HEK293 (cell line): ENCODE measurements around the gene NPFF.

Experiments used
- CTCF ChIA-PET: fragments of 350-600 bp; formaldehyde crosslinking; extraction: SDS; loops from one replicate; lab custom pipeline; 2021; ENCODE audit warnings: antibody characterized with exemption; lab: Yijun Ruan, JAX
- POLR2A ChIA-PET: fragments of 300-600 bp; formaldehyde crosslinking; extraction: SDS; loops from one replicate; lab custom pipeline; 2020; ENCODE audit warnings: antibody characterized with exemption, inconsistent platforms; lab: Yijun Ruan, JAX
- H3K27ac ChIP-seq: fragments of 200-500 bp; sonication (Bioruptor generic); 2 replicates; pipeline ENCODE4 v1.5.1; 2014; ENCODE audit warnings: low read depth, low read length, control low read depth, inconsistent platforms; ENCODE audit errors: extremely low read depth
- H3K36me3 ChIP-seq, 2 experiments: fragments of 200-500 bp in 1 of 2; sonication (Bioruptor generic) in 1 of 2; 1 replicate in 1 of 2; 2 replicates in 1 of 2; pipeline ENCODE4 v1.5.1; 2014 to 2017; ENCODE audit warnings: inconsistent platforms in 2 of 2, low read length in 2 of 2; ENCODE audit not compliant: control insufficient read depth in 2 of 2, insufficient read depth in 1 of 2
- H3K4me1 ChIP-seq: fragments of 200-500 bp; sonication (Bioruptor generic); 2 replicates; pipeline ENCODE4 v1.5.1; 2014; ENCODE audit warnings: mild to moderate bottlenecking, low read length, inconsistent platforms; ENCODE audit not compliant: control insufficient read depth, insufficient read depth
- H3K4me3 ChIP-seq: 2 replicates; pipeline ENCODE4 v1.5.1; 2011; ENCODE audit warnings: low read depth, mild to moderate bottlenecking, control low read depth, low read length, moderate library complexity
- H3K9me3 ChIP-seq: fragments of 200-500 bp; sonication (Bioruptor generic); 2 replicates; pipeline ENCODE4 v1.5.1; 2014; ENCODE audit warnings: low read depth, low read length, inconsistent platforms; ENCODE audit not compliant: control insufficient read depth, insufficient read depth
- ATF2 ChIP-seq: fragments of 450-650 bp; formaldehyde crosslinking; IDR thresholded peaks from 2 replicates; pipeline ENCODE4 v1.5.1; 2016; ENCODE audit warnings: missing biosample characterization, missing genetic modification characterization, low read depth
- BCL6B ChIP-seq: fragments of 450-650 bp; formaldehyde crosslinking; IDR thresholded peaks from 2 replicates; pipeline ENCODE4 v1.5.1; 2017; ENCODE audit warnings: missing biosample characterization, missing genetic modification characterization
- HOXA7 ChIP-seq: sonication (generic); formaldehyde crosslinking; IDR thresholded peaks from 2 replicates; pipeline ENCODE4 v1.8.1; 2022; ENCODE audit warnings: missing genetic modification reagents, borderline replicate concordance
- HOXD13 ChIP-seq: sonication (generic); formaldehyde crosslinking; IDR thresholded peaks from 2 replicates; pipeline ENCODE4 v1.8.0; 2022; ENCODE audit warnings: missing genetic modification reagents, borderline replicate concordance
- IKZF3 ChIP-seq: fragments of 450-650 bp; IDR thresholded peaks from 2 replicates; pipeline ENCODE4 v1.5.0; 2018; ENCODE audit warnings: missing biosample characterization, mild to moderate bottlenecking, missing genetic modification characterization, moderate library complexity
- SP3 ChIP-seq: fragments of 450-650 bp; formaldehyde crosslinking; IDR thresholded peaks from 2 replicates; pipeline ENCODE4 v1.5.1; 2016; ENCODE audit warnings: missing biosample characterization, missing genetic modification characterization
- ZFHX2 ChIP-seq: fragments of 450-650 bp; formaldehyde crosslinking; conservative IDR thresholded peaks from 2 replicates; pipeline ENCODE4 v1.5.1; 2016; ENCODE audit warnings: missing biosample characterization, missing genetic modification characterization
- ZNF112 ChIP-seq: fragments of 450-650 bp; formaldehyde crosslinking; IDR thresholded peaks from 2 replicates; pipeline ENCODE4 v1.5.0; 2017; ENCODE audit warnings: missing biosample characterization, missing genetic modification characterization
- ZNF138 ChIP-seq: fragments of 450-650 bp; formaldehyde crosslinking; IDR thresholded peaks from 2 replicates; pipeline ENCODE4 v1.5.1; 2016; ENCODE audit warnings: missing biosample characterization, missing genetic modification characterization, borderline replicate concordance
- ZNF280D ChIP-seq: fragments of 450-650 bp; formaldehyde crosslinking; IDR thresholded peaks from 2 replicates; pipeline ENCODE4 v1.5.1; 2016; ENCODE audit warnings: missing biosample characterization, missing genetic modification characterization
- ZNF433 ChIP-seq: fragments of 450-650 bp; formaldehyde crosslinking; IDR thresholded peaks from 2 replicates; pipeline ENCODE4 v1.5.1; 2016; ENCODE audit warnings: missing biosample characterization, missing genetic modification characterization, low read depth
- ZNF473 ChIP-seq: fragments of 450-650 bp; formaldehyde crosslinking; IDR thresholded peaks from 2 replicates; pipeline ENCODE4 v1.5.1; 2017; ENCODE audit warnings: missing biosample characterization, missing genetic modification characterization
- ZNF544 ChIP-seq: fragments of 450-650 bp; formaldehyde crosslinking; IDR thresholded peaks from 2 replicates; pipeline ENCODE4 v1.5.0; 2017; ENCODE audit warnings: missing biosample characterization, missing genetic modification characterization
- ZNF548 ChIP-seq: fragments of 450-650 bp; formaldehyde crosslinking; IDR thresholded peaks from 2 replicates; pipeline ENCODE4 v1.5.1; 2016; ENCODE audit warnings: missing biosample characterization, missing genetic modification characterization
- ZNF560 ChIP-seq: fragments of 450-650 bp; formaldehyde crosslinking; IDR thresholded peaks from 2 replicates; pipeline ENCODE4 v1.5.1; 2017; ENCODE audit warnings: missing biosample characterization, missing genetic modification characterization, borderline replicate concordance
- ZNF596 ChIP-seq: fragments of 450-650 bp; IDR thresholded peaks from 2 replicates; pipeline ENCODE4 v1.5.0; 2018; ENCODE audit warnings: missing biosample characterization, mild to moderate bottlenecking, missing genetic modification characterization, moderate library complexity
- ZNF639 ChIP-seq: fragments of 450-650 bp; formaldehyde crosslinking; IDR thresholded peaks from 2 replicates; pipeline ENCODE4 v1.5.1; 2016; ENCODE audit warnings: missing biosample characterization, missing genetic modification characterization
- ZNF658 ChIP-seq: fragments of 450-650 bp; formaldehyde crosslinking; IDR thresholded peaks from 2 replicates; pipeline ENCODE4; 2016; ENCODE audit warnings: missing biosample characterization, missing genetic modification characterization
- ZNF791 ChIP-seq: fragments of 450-650 bp; formaldehyde crosslinking; IDR thresholded peaks from 2 replicates; pipeline ENCODE4 v1.5.1; 2016; ENCODE audit warnings: missing biosample characterization, missing genetic modification characterization

NPFF gene

GRCh38 chr12:53505086-53505485, 2.2 kb downstream of the NPFF start (continued):
- TF ChIP-seq ZNF138 (tag by site-specific recombination) (no peak), ZNF596 (tag by site-specific recombination) (no peak), ZNF548 (tag by site-specific recombination) (no peak)

- POLR2A ChIA-PET, result no interaction called here
- H3K27ac ChIP-seq, result no peak overlapping the region
- H3K9me3 ChIP-seq, result no peaks in the 10 kb centered on the region
- H3K4me1 ChIP-seq, result peaks cover 10% of the 10 kb centered on the region
- CTCF ChIA-PET, result interaction anchor here (0.6 to 2.0 kb wide), 7 partner anchors 22 to 183 kb away, joined by 3 to 8 read pairs (median 4); partner anchors contain the start of gene AAAS
- H3K4me3 ChIP-seq, result no peak overlapping the region
- peaks cover 0 to 47% of the 10 kb centered on the region in 2 experiments; a peak in 1 of 3 replicates for H3K36me3 ChIP-seq
- TF ChIP-seq ZNF548 (tag by site-specific recombination) (no peak), ZFHX2 (tag by site-specific recombination) (peak; percentile 44)
These were observed 3.0 kb downstream of the NPFF start for GRCh38 chr12:53504004-53504920.

GRCh38 chr12:53502983-53503728, 4.1 kb downstream of the NPFF start:
- peaks cover 0 to 47% of the 10 kb centered on the region in 2 experiments; a peak in 1 of 3 replicates for H3K36me3 ChIP-seq
- POLR2A ChIA-PET, result interaction anchor here (0.7 to 1.1 kb wide), 2 partner anchors 31 to 182 kb away, joined by 3 to 5 read pairs; partner anchors contain the start of gene AAAS

GRCh38 chr12:53502331-53502730, 5.0 kb downstream of the NPFF start:
- CTCF ChIA-PET, result no interaction called here
- Histone ChIP-seq H3K4me1 (peaks cover 10% of the 10 kb centered on the region), H3K27ac (peak overlapping the region; percentile 94), H3K9me3 (no peaks in the 10 kb centered on the region), H3K4me3 (no peak overlapping the region), H3K36me3 (peaks cover 0 to 46% of the 10 kb centered on the region in 2 experiments; a peak in 1 of 3 replicates)
- POLR2A ChIA-PET, result interaction anchor here (0.7 to 1.1 kb wide), 2 partner anchors 30 to 181 kb away, joined by 3 to 5 read pairs; partner anchors contain the start of gene AAAS
- TF ChIP-seq ZNF560 (tag by site-specific recombination) (no peak), ATF2 (no peak), ZNF280D (tag by site-specific recombination) (no peak), HOXD13 (no peak), ZNF112 (tag by site-specific recombination) (no peak), HOXA7 (CRISPR knock-in tag) (no peak), SP3 (tag by site-specific recombination) (no peak)

More at GRCh38 chr12:53502983-53503728, 4.1 kb downstream of the NPFF start:
- Histone ChIP-seq H3K4me1 (peaks cover 10% of the 10 kb centered on the region), H3K4me3 (no peak overlapping the region), H3K27ac (no peak overlapping the region), H3K9me3 (no peaks in the 10 kb centered on the region)
- CTCF ChIA-PET, result interaction anchor here (0.6 to 2.0 kb wide), 6 partner anchors 21 to 182 kb away, joined by 3 to 8 read pairs (median 4); partner anchors contain the start of gene AAAS
- TF ChIP-seq HOXA7 (CRISPR knock-in tag) (no peak), ZNF473 (tag by site-specific recombination) (no peak), ZNF544 (tag by site-specific recombination) (no peak), ZNF658 (no peak), ZNF791 (no peak), BCL6B (no peak), IKZF3 (no peak), ZNF639 (no peak), ZNF433 (tag by site-specific recombination) (no peak)
